ENCODE measurements around the gene PRR20B.
"Not testable (repeated sequence)": the region's sequence is repeated elsewhere in the genome, so short reads cannot be mapped to it uniquely, and the experiment has no call there.

PRR20B gene

GRCh38 chr13:57147188-57147587 is at the start of gene PRR20B:
TSS of gene PRR20B (plus strand) at chr13:57147488. CDS start at chr13:57147875, 387 bp downstream.
- DNase-seq (ENCODE audit: low read depth in 1 of 2, low spot score in 1 of 2): not testable (repeated sequence)

GRCh38 chr13:57114945-57115344 is 32.3 kb upstream of the PRR20B start:
- DNase-seq (ENCODE audit: low read depth in 1 of 2, low spot score in 1 of 2): no peak

DNA sequence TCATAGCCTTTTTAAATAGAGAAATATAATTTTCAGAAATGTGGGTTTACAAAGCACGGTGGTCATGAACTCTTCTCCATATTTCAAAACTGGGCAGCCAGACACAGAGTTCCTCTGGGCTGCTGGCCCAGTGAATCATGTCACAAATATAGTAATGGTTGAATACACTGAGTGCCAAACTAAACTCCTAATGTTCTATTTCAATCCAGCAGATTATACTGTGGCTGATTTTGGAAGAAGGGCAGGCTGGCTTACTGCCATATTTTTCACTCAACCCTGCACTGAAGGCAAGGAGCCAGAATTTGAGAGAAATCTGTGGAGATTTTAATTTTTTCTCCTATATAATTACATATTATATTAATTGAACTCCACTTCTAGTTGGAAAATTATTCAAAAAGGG is 23.6 kb upstream of the PRR20B start:
- no peak for DNase-seq (ENCODE audit: low read depth in 1 of 2, low spot score in 1 of 2)

- no peak for DNase-seq (ENCODE audit: low read depth in 1 of 2, low spot score in 1 of 2)
These were observed 18.4 kb upstream of the PRR20B start for GRCh38 chr13:57128909-57129308.

DNA sequence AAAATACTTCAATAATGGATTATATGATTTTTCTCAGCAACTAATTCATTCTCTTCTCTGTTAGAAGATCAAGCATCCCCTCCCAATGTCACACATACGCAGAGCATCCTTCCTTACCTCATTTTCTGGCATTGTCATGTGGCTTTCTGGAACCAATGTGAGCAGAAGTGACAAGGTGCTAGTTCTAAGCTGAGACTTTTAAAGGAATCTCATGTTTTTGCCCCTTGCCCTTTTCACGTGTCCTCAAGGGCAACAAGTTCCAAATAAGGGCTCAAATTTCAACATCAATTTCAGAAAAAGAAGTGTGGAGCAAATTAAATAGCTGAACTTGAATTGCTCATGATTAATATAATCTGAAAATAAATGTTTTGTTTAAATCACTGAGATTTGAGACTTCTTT is 11.2 kb upstream of the PRR20B start:
- no peak for DNase-seq (ENCODE audit: low read depth in 1 of 2, low spot score in 1 of 2)

DNA sequence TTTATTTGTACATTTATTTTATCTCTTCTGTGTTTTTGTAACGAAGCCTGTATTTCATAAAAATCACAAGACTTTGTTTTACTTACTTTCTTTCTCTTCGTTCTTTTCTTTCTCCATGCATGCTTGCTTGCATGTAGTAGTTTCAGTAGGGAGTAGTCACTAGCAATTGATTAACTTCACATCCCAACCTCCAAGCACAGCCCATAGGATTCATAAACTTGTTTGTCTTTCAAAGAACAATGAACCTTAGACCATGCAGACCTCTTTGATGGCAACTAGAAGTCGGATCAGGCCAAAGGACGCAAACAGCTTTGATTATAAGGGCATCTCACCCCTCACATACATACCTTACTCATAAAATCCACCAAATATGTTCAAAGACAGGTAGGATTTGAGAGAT is 9.7 kb upstream of the PRR20B start:
- no peak for DNase-seq (ENCODE audit: low read depth in 1 of 2, low spot score in 1 of 2)

DNA sequence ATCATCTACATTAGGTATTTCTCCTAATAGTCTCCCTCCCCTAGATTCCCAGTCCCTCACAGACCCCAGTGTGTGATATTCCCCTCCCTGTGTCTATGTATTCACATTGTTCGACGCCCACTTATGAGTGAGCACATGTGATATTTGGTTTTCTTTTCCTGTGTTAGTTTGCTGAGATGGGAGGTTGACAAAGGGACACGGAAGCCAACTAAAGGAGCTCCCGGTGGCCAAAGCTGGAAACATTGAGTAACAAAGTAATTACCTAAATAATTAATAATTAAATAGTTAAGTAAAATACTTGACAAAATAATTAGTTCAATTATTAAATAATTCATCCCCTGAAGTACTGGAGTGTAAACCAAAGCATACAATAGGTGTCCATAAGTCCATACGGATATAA is 8.3 kb upstream of the PRR20B start:
- DNase-seq (ENCODE audit: low read depth in 1 of 2, low spot score in 1 of 2): no peak

DNA sequence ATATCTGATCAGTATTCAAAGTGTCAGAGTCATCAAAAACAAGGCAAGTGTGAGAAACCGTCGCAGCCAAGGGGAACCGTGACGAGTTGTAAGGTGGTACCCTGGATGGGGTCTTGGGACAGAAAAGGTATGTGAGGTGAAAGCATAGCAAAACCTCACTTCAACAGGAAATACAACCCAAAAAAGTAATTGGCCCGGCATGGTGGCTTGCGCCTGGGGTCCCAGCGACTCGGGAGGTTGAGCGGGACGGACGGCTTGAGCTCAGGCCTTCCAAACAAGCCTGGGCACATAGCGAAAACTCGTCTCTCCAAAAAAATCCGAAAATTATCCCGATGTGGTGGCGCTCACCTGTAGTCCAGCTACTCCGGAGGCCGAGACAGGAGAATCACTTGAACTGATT is 7.5 kb upstream of the PRR20B start:
- not testable (repeated sequence) for DNase-seq (ENCODE audit: low read depth in 1 of 2, low spot score in 1 of 2)

DNA sequence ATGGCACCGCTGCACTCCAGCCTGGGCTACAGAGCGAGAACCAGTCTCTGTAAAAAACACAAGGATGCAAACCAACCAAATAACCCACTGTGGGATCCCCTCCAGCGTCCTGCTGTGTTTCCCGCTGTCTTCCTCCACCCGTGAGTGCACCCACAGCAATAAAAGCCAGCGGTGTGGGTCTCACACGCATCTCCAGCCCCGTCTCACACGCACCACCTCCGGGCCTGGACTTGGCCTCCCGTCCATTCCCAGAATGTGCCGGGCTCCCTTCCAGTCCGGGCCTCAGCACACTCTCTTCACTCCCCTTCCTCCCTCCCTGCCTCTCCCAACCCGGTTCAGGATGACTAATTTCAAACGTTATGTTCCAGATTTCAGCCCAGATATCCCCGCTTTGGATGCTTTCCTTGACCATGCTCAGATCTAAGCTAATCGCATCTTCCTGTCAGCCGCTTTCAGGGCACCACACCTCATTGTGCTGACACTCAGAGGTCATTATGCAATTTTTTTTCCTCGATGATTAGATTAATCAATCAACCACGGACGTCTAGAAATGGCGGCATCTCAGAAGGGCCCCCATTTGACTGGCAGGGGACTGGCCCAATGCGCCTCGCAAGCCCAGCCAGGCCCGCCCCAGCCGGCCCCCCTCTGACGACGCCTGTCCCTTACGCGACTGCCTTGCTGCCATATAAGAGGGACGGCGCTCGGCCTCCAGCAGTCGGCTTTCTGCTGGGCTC is 6.9 kb upstream of the PRR20B start, which contains the start of gene PRR20A:
Gene PRR20A (plus strand): TSS at position 684 of the 734 bp plus-strand sequence. CDS start 387 bp downstream, outside the sequence.
- DNase-seq (ENCODE audit: low read depth in 1 of 2, low spot score in 1 of 2): not testable (repeated sequence)

DNA sequence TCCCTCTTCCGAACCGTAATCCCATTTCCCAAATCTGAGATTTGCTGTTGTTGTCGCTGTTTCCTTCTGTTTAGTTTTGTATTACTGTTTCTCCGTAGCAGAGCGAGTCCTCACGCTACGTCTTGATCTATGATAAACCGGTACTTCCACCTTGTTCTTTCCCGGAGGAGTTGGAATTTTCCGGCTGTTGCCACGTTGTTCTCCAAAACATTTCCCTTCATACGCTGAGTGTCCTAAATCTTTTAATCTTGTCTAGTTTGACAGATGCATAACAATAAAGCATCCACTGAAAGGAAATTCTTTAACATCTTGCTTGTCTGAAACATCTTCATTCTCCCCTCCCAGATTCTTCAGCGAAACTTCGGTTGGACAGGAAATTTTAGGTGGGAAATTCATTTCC is 818 bp downstream of the PRR20B start:
- DNase-seq (ENCODE audit: low read depth in 1 of 2, low spot score in 1 of 2): not testable (repeated sequence)

- not testable (repeated sequence) for DNase-seq (ENCODE audit: low read depth in 1 of 2, low spot score in 1 of 2)
These were observed 6.5 kb downstream of the PRR20B start, which contains the start of gene PRR20C for GRCh38 chr13:57153761-57154160. TSS of gene PRR20C (plus strand) at chr13:57154061. CDS start at chr13:57154448, 387 bp downstream.

GRCh38 chr13:57160332-57160731 is 13.0 kb downstream of the PRR20B start, which contains the start of gene PRR20D:
TSS of gene PRR20D (plus strand) at chr13:57160632. CDS start at chr13:57161019, 387 bp downstream.
- DNase-seq (ENCODE audit: low read depth in 1 of 2, low spot score in 1 of 2): not testable (repeated sequence)

- DNase-seq (ENCODE audit: low read depth in 1 of 2, low spot score in 1 of 2): not testable (repeated sequence)
These were observed 19.6 kb downstream of the PRR20B start, which contains the start of gene PRR20E for GRCh38 chr13:57166897-57167296. TSS of gene PRR20E (plus strand) at chr13:57167197. CDS start at chr13:57167584, 387 bp downstream.

DNA sequence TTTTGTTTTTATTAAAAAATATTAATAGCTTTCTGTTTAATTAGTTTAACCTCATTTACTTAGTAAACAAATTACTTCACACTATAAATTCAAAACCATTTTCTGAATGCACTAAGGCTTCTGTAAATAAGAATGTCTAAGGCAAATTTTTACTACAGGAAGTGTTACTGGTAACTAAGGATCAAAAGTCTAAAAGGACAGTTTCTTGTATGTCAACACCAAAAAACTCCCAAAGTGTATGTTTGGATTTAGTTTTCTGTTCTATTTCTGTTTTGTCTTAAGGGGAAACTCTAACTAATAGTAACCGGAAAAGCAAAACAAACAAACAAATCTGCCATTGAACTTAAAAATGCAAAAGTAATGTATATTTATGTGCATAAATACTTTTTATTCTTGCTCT is 44.4 kb downstream of the PRR20B start:
- no peak for DNase-seq (ENCODE audit: low read depth in 1 of 2, low spot score in 1 of 2)

Measured in activated T-helper 1 cell treated with anti-CD3 and anti-CD28 coated beads, Interleukin-2, amount 50 U/mL, for 16 hours (primary cell).